Effector CD4-positive, alpha-beta T cell (primary cell): ENCODE measurements around the gene ELF3.
"Not testable (repeated sequence)": the region's sequence is repeated elsewhere in the genome, so short reads cannot be mapped to it uniquely, and the experiment has no call there.

Experiments used
- DNase-seq: peaks from one replicate; pipeline ENCODE4 v3.0.0-alpha.2; 2020
- total RNA-seq: gene quantifications from one replicate; lab custom pipeline; 2026; lab: John Stamatoyannopoulos, UW

ELF3 gene
- total RNA-seq, result 1.3 reads per million

GRCh38 chr1:202010180-202011015 is at the start of gene ELF3:
TSS of gene ELF3 (plus strand) at chr1:202010587. CDS start at chr1:202011137, 550 bp downstream.
- DNase-seq, result no peak

GRCh38 chr1:201962382-201962781 is 48.0 kb upstream of the ELF3 start:
- not testable (repeated sequence) for DNase-seq

GRCh38 chr1:201964261-201964660 is 46.1 kb upstream of the ELF3 start:
- no peak for DNase-seq

GRCh38 chr1:201966171-201966570 is 44.2 kb upstream of the ELF3 start:
- DNase-seq, result no peak

- no peak for DNase-seq
Measured at GRCh38 chr1:201968202-201968925, 42.0 kb upstream of the ELF3 start.

GRCh38 chr1:201970334-201971159 is 39.8 kb upstream of the ELF3 start:
- DNase-seq, result no peak

- DNase-seq, result peak; percentile 47
Measured at GRCh38 chr1:201982082-201982622, 28.2 kb upstream of the ELF3 start.

- peak; percentile 41 for DNase-seq
Measured at GRCh38 chr1:201982623-201983379, 27.6 kb upstream of the ELF3 start, which contains the start of gene RNPEP. TSS of gene RNPEP (plus strand) at chr1:201982648. CDS start at chr1:201982667, 19 bp downstream.

- DNase-seq, result no peak
Measured at GRCh38 chr1:201983380-201983805, 27.0 kb upstream of the ELF3 start.

- no peak for DNase-seq
Measured at GRCh38 chr1:201984446-201984845, 25.9 kb upstream of the ELF3 start.

GRCh38 chr1:201985355-201985754 is 25.0 kb upstream of the ELF3 start:
- no peak for DNase-seq

GRCh38 chr1:201988601-201989000 is 21.8 kb upstream of the ELF3 start:
- DNase-seq, result no peak

- no peak for DNase-seq
Measured at GRCh38 chr1:201989354-201990128, 20.8 kb upstream of the ELF3 start.

- no peak for DNase-seq
Measured at GRCh38 chr1:201990427-201990826, 20.0 kb upstream of the ELF3 start.

GRCh38 chr1:201999625-202000238 is 10.7 kb upstream of the ELF3 start:
- DNase-seq, result no peak

GRCh38 chr1:202002507-202002906 is 7.9 kb upstream of the ELF3 start:
- no peak for DNase-seq

- DNase-seq, result no peak
Measured at GRCh38 chr1:202004711-202005110, 5.7 kb upstream of the ELF3 start.

- no peak for DNase-seq
Measured at GRCh38 chr1:202005958-202006357, 4.4 kb upstream of the ELF3 start.

- no peak for DNase-seq
Measured at GRCh38 chr1:202007304-202007703, 3.1 kb upstream of the ELF3 start.

- no peak for DNase-seq
Measured at GRCh38 chr1:202007805-202008489, 2.4 kb upstream of the ELF3 start.
